Calu3 (cell line): ENCODE measurements around the gene MRPS18A. TPM values are rescaled to one million over a fixed set of nuclear protein-coding genes. Genes with fewer than 3 reads are reported as not detected.

Experiments
- BruUV-seq: library from RNA; stranded (reverse); fragments of 400-500 nt; replicated peaks from 2 replicates; lab custom pipeline; 2021; lab: Mats Ljungman, UMichigan
- CTCF ChIA-PET: fragments of 300-600 bp; sonication (Branson Sonifier 250); formaldehyde crosslinking; loops from one replicate; lab custom pipeline; 2022; ENCODE audit warnings: antibody characterized with exemption; lab: Charles Lee
- DNase-seq: peaks from one replicate; pipeline ENCODE4 v3.0.0; 2022
- H3K27ac Mint-ChIP-seq: one replicate; pipeline ENCODE4 v1.8.0; 2022; ENCODE audit warnings: mixed read lengths; ENCODE audit not compliant: unreplicated experiment
- H3K27me3 Mint-ChIP-seq: one replicate; pipeline ENCODE4 v1.8.0; 2022; ENCODE audit warnings: mixed read lengths; ENCODE audit not compliant: unreplicated experiment
- H3K36me3 Mint-ChIP-seq: one replicate; pipeline ENCODE4 v1.8.0; 2022; ENCODE audit warnings: mild to moderate bottlenecking, moderate library complexity, mixed read lengths; ENCODE audit not compliant: insufficient read depth, unreplicated experiment
- H3K4me1 Mint-ChIP-seq: one replicate; pipeline ENCODE4 v1.8.0; 2022; ENCODE audit warnings: mild to moderate bottlenecking, low read depth, mixed read lengths; ENCODE audit not compliant: unreplicated experiment
- H3K4me3 Mint-ChIP-seq: one replicate; pipeline ENCODE4 v1.8.0; 2022; ENCODE audit warnings: mild to moderate bottlenecking, low read depth, moderate library complexity, mixed read lengths; ENCODE audit not compliant: unreplicated experiment
- H3K9me3 Mint-ChIP-seq: one replicate; pipeline ENCODE4 v1.8.0; 2022; ENCODE audit warnings: low read depth, mixed read lengths; ENCODE audit not compliant: unreplicated experiment
- CTCF ChIP-seq: fragments of 200-600 bp; IDR thresholded peaks from one replicate; pipeline ENCODE4 v1.8.0; 2022; ENCODE audit warnings: antibody characterized with exemption; ENCODE audit not compliant: unreplicated experiment
- intact Hi-C: fragments of 100-400 bp; cut with micrococcal nuclease; formaldehyde crosslinking; loops from one replicate; pipeline ENCODE4 v1.10.0; 2022; ENCODE audit not compliant: unreplicated experiment
- total RNA-seq: library from RNA; stranded (reverse); gene quantifications from 2 replicates; pipeline ENCODE4 v1.2.3, GENCODE V29; 2022

MRPS18A gene
- total RNA-seq, 1 experiment from 2014 or later, result 88.8 TPM

GRCh38 chr6:43717389-43717788, 29.8 kb upstream of the MRPS18A start:
- H3K9me3 Mint-ChIP-seq, result no peaks in the 10 kb centered on the region

DNA sequence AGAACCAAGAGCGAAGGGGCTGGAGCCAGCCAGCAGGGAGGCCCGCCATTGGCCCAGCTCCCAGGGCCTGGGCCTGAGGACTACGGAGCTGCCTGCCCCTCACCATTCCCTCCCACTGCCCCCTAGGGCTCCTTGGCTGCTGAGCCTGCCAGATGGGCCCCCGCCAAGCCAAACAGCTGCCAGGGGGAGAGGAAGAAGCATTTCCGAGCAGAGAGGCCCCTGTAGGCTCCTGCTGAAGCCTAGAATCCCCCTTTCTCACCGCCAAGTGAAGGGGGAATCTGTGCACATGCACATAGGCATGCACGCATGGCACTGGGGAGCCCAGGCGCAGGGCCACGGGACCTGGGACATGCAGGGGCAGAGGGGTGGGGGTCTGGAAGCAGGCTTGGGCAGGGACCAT, 28.5 kb upstream of the MRPS18A start:
- TF ChIP-seq CTCF, result no peak
- BruUV-seq, result no TSS peak
- no peak overlapping the region for H3K27ac Mint-ChIP-seq
- CTCF ChIA-PET, result interaction anchor here (1.3 kb wide), 1 partner anchor 48 kb away, joined by 3 read pairs; no protein-coding TSS in a partner anchor
- H3K4me3 Mint-ChIP-seq, result no peak overlapping the region
- H3K36me3 Mint-ChIP-seq, result no peaks in the 10 kb centered on the region
- intact Hi-C loops, result no loop called here
- peaks cover 24% of the 10 kb centered on the region for H3K27me3 Mint-ChIP-seq
- no peak for DNase-seq
- no peaks in the 10 kb centered on the region for H3K4me1 Mint-ChIP-seq
- H3K9me3 Mint-ChIP-seq, result no peaks in the 10 kb centered on the region

More at GRCh38 chr6:43717389-43717788, 29.8 kb upstream of the MRPS18A start:
- no peaks in the 10 kb centered on the region for H3K36me3 Mint-ChIP-seq
- H3K27ac Mint-ChIP-seq, result no peak overlapping the region
- no peak for TF ChIP-seq CTCF
- CTCF ChIA-PET, result no interaction called here
- H3K4me3 Mint-ChIP-seq, result no peak overlapping the region
- no peak for DNase-seq
- peaks cover 11% of the 10 kb centered on the region for H3K27me3 Mint-ChIP-seq
- peaks cover under 1% of the 10 kb centered on the region for H3K4me1 Mint-ChIP-seq
- intact Hi-C loops, result no loop called here
- no TSS peak for BruUV-seq

DNA sequence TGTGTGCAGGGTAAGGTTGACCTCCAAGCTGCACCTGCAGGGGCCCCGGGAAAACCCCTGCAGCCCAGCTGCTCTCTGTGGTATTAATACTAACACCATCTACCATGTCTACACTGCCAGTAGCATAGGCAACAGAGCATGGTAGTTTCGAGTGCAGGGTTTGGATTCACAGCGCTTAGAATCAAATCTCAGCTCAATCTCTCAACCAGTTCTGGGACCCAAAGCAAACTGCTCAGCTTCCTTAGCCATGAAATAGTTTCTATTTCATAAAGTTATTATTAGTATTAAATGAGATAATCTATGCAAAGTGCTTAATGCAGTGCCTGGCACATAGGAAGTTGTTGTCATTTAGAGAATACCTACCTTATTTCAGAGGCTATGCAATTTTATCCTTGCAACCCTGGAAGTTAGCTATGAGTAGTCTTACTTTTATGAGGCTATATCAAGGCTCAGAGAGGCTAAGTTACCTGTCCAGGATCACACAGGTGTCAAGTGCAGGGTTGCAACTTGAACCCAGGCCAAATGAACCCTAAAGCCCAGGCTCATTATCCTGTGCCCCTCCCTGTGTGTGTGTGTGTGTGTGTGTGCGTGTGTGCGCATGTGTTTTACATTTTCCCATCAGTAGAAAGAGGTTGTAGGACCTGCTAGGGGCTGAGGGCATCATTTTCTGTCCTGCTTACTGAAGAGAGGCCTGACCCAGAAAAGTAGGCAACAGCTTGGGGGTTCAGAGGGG, 27.6 kb upstream of the MRPS18A start:
- BruUV-seq, result no TSS peak
- no peaks in the 10 kb centered on the region for H3K4me1 Mint-ChIP-seq
- H3K9me3 Mint-ChIP-seq, result no peaks in the 10 kb centered on the region
- CTCF ChIA-PET, result interaction anchor here (1.2 to 1.3 kb wide), 2 partner anchors 12 to 47 kb away, joined by 3 read pairs; no protein-coding TSS in a partner anchor
- H3K4me3 Mint-ChIP-seq, result no peak overlapping the region
- no peak for DNase-seq
- H3K27ac Mint-ChIP-seq, result no peak overlapping the region
- intact Hi-C loops, result no loop called here
- TF ChIP-seq CTCF, result no peak
- no peaks in the 10 kb centered on the region for H3K36me3 Mint-ChIP-seq
- H3K27me3 Mint-ChIP-seq, result peaks cover 29% of the 10 kb centered on the region

- intact Hi-C loops, result no loop called here
- CTCF ChIA-PET, result interaction anchor here (1.2 to 1.3 kb wide), 2 partner anchors 11 to 46 kb away, joined by 3 read pairs; no protein-coding TSS in a partner anchor
- H3K27me3 Mint-ChIP-seq, result peaks cover 22% of the 10 kb centered on the region
- H3K9me3 Mint-ChIP-seq, result no peaks in the 10 kb centered on the region
- no peak for DNase-seq
- no peak overlapping the region for H3K4me3 Mint-ChIP-seq
- peaks cover 7% of the 10 kb centered on the region for H3K4me1 Mint-ChIP-seq
- no TSS peak for BruUV-seq
- H3K36me3 Mint-ChIP-seq, result no peaks in the 10 kb centered on the region
- H3K27ac Mint-ChIP-seq, result no peak overlapping the region
- no peak for TF ChIP-seq CTCF
Observed at GRCh38 chr6:43714311-43715055, 26.9 kb upstream of the MRPS18A start.
